A549 (cell line): ENCODE data around the gene PMM2. TPM values are rescaled to one million over a fixed set of nuclear protein-coding genes. Genes with fewer than 3 reads are reported as not detected.
"Not testable (repeated sequence)": the region's sequence is repeated elsewhere in the genome, so short reads cannot be mapped to it uniquely, and the experiment has no call there.

Experiments used
- ATAC-seq, 2 experiments: fragments of 200-7000 bp in 1 of 2; fragments of >200 bp in 1 of 2; cut with Nextera tagmentation in 1 of 2; cut with Tn5 transposase in 1 of 2; 3 replicates each; pipeline versions ENCODE4 v1.8.0 to v1.9.1; 2018 to 2020; ENCODE audit warnings: mild to moderate bottlenecking in 1 of 2, moderate library complexity in 1 of 2
- CTCF ChIA-PET: fragments of 300-600 bp; sonication (Branson Sonifier 250); formaldehyde crosslinking; extraction: SDS; loops from one replicate; lab custom pipeline; 2021; ENCODE audit warnings: antibody characterized with exemption, inconsistent platforms; lab: Yijun Ruan, JAX
- POLR2A ChIA-PET: fragments of 350-600 bp; formaldehyde crosslinking; extraction: SDS; loops from one replicate; lab custom pipeline; 2021; ENCODE audit warnings: antibody characterized with exemption, inconsistent platforms; lab: Yijun Ruan, JAX
- DNase-seq, 2 experiments: peaks; one replicate each; pipeline versions ENCODE4 v3.0.0 to v3.0.0-alpha.2; 2011 to 2016; ENCODE audit warnings: low read depth in 1 of 2, low spot score in 1 of 2
- FAIRE-seq: peaks from 2 replicates; lab custom pipeline; 2011; peaks lifted over from hg19 to GRCh38; lab: Jason Lieb, UNC
- H3K27ac ChIP-seq, 2 experiments: fragments of >200 bp; sonication (Bioruptor Twin); formaldehyde crosslinking; 3 replicates each; pipeline ENCODE4 v1.5.1; 2016 to 2017
- H3K4me1 ChIP-seq: fragments of >200 bp; sonication (Bioruptor Twin); formaldehyde crosslinking; 3 replicates; pipeline ENCODE4 v1.6.1; 2016
- H3K4me2 ChIP-seq: fragments of >200 bp; sonication (Bioruptor Twin); formaldehyde crosslinking; 3 replicates; pipeline ENCODE4 v1.6.1; 2016
- H3K4me3 ChIP-seq: fragments of >200 bp; sonication (Bioruptor Twin); formaldehyde crosslinking; 3 replicates; pipeline ENCODE4 v1.5.1; 2016
- H3K9me3 ChIP-seq: fragments of >200 bp; sonication (Bioruptor Twin); formaldehyde crosslinking; 3 replicates; pipeline ENCODE4 v1.6.1; 2016
- BCL3 ChIP-seq: fragments of >200 bp; sonication (Bioruptor Twin); formaldehyde crosslinking; IDR thresholded peaks from 3 replicates; pipeline ENCODE4 v1.6.1; 2016
- CEBPB ChIP-seq, 2 experiments: fragments of >200 bp in 1 of 2; sonication (Bioruptor Twin) in 1 of 2; formaldehyde crosslinking in 1 of 2; IDR thresholded peaks; 2 replicates each; pipeline ENCODE4 v1.6.1; 2012 to 2016
- E2F6 ChIP-seq: IDR thresholded peaks from 2 replicates; pipeline ENCODE4 v1.6.1; 2012; ENCODE audit warnings: low read depth, borderline replicate concordance
- EHF ChIP-seq: fragments of 250-450 bp; sonication (Bioruptor Pico); IDR thresholded peaks from 2 replicates; pipeline ENCODE4 v1.5.0; 2020; ENCODE audit warnings: mild to moderate bottlenecking
- ELK1 ChIP-seq: fragments of 150-350 bp; IDR thresholded peaks from 2 replicates; pipeline ENCODE4 v1.6.1; 2014; ENCODE audit warnings: low read depth, mild to moderate bottlenecking, low read length
- FOSL2 ChIP-seq, 2 experiments: fragments of 450-650 bp in 1 of 2; fragments of >200 bp in 1 of 2; sonication (Bioruptor Twin) in 1 of 2; formaldehyde crosslinking; IDR thresholded peaks; 2 replicates each; pipeline versions ENCODE4 v1.5.0 to v1.6.1; 2016 to 2020; ENCODE audit warnings: mild to moderate bottlenecking in 1 of 2, moderate library complexity in 1 of 2
- FOXS1 ChIP-seq: fragments of 250-450 bp; sonication (Bioruptor Pico); IDR thresholded peaks from 2 replicates; pipeline ENCODE4 v1.5.0; 2020; ENCODE audit warnings: mild to moderate bottlenecking, moderate library complexity
- HEYL ChIP-seq: fragments of 250-450 bp; sonication (Bioruptor Pico); IDR thresholded peaks from 2 replicates; pipeline ENCODE4 v1.8.0; 2021; ENCODE audit warnings: mild to moderate bottlenecking, moderate library complexity
- HOXB5 ChIP-seq: fragments of 250-450 bp; sonication (Bioruptor Pico); IDR thresholded peaks from 2 replicates; pipeline ENCODE4 v1.5.0; 2020; ENCODE audit warnings: mild to moderate bottlenecking, moderate library complexity
- JUN ChIP-seq, 2 experiments: fragments of >200 bp; sonication (Bioruptor Twin); formaldehyde crosslinking; IDR thresholded peaks; 2 replicates in 1 of 2; 3 replicates in 1 of 2; pipeline ENCODE4 v1.6.1; 2016 to 2017
- JUNB ChIP-seq: fragments of >200 bp; sonication (Bioruptor Twin); formaldehyde crosslinking; IDR thresholded peaks from 2 replicates; pipeline ENCODE4 v1.6.1; 2016
- MAX ChIP-seq: IDR thresholded peaks from 2 replicates; pipeline ENCODE4 v1.6.1; 2012
- MYC ChIP-seq: IDR thresholded peaks from 2 replicates; pipeline ENCODE4 v1.6.1; 2012; ENCODE audit warnings: mild to moderate bottlenecking, inconsistent platforms, low read length, improper control_type of control experiment, borderline replicate concordance
- NR3C1 ChIP-seq: fragments of >200 bp; sonication (Bioruptor Twin); formaldehyde crosslinking; IDR thresholded peaks from 3 replicates; pipeline ENCODE4 v1.6.1; 2017
- PHF8 ChIP-seq: fragments of 200-600 bp; sonication (generic); IDR thresholded peaks from 2 replicates; pipeline ENCODE4 v1.6.1; 2016; ENCODE audit warnings: low read depth, mild to moderate bottlenecking, antibody characterized with exemption, moderate library complexity, borderline replicate concordance
- POLR2A ChIP-seq: IDR thresholded peaks from 2 replicates; pipeline ENCODE4 v1.6.1; 2012; ENCODE audit warnings: mild to moderate bottlenecking, low read length
- RAD21 ChIP-seq, 2 experiments: fragments of >200 bp in 1 of 2; sonication (Bioruptor Twin) in 1 of 2; formaldehyde crosslinking in 1 of 2; IDR thresholded peaks in 1 of 2; conservative IDR thresholded peaks in 1 of 2; 2 replicates in 1 of 2; 3 replicates in 1 of 2; pipeline ENCODE4 v1.6.1; 2012 to 2018; ENCODE audit warnings: inconsistent platforms in 1 of 2
- RFX5 ChIP-seq: fragments of 450-650 bp; IDR thresholded peaks from 2 replicates; pipeline ENCODE4 v1.7.1; 2014; ENCODE audit warnings: antibody characterized with exemption, mild to moderate bottlenecking, moderate library complexity
- TFCP2L1 ChIP-seq: fragments of 250-450 bp; sonication (Bioruptor Pico); IDR thresholded peaks from 2 replicates; pipeline ENCODE4 v1.5.0; 2021; ENCODE audit warnings: mild to moderate bottlenecking
- TP53 ChIP-seq: fragments of 250-450 bp; sonication (Bioruptor Pico); IDR thresholded peaks from 2 replicates; pipeline ENCODE4 v1.5.0; 2021; ENCODE audit warnings: mild to moderate bottlenecking, moderate library complexity
- USF2 ChIP-seq: fragments of 450-650 bp; IDR thresholded peaks from 2 replicates; pipeline ENCODE4 v1.6.1; 2014; ENCODE audit warnings: antibody characterized with exemption
- WGBS: methylation state at CpG from one replicate; pipeline ENCODE4 v1.1.6; 2017; ENCODE audit errors: missing lambda C conversion rate; 5-methylcytosine and 5-hydroxymethylcytosine counted together
- polyA minus RNA-seq: library from RNA; depleted of rRNA, polyadenylated mRNA; stranded (reverse); fragments of >200 nt; gene quantifications from 2 replicates; pipeline ENCODE4 v1.2.3, GENCODE V29; 2011; rRNA and poly(A)+ RNA removed
- polyA plus RNA-seq, 4 experiments: library from polyadenylated mRNA; depleted of rRNA in 3 of 4; stranded (reverse); fragments of >200 nt; fragmentation: RNase III in 1 of 4; extraction: RNeasy Plus Mini Kit Qiagen cat#74134 plus additional on column Dnase treatment in 1 of 4; gene quantifications; 2 replicates in 3 of 4; 3 replicates in 1 of 4; pipeline ENCODE4 v1.2.3, GENCODE V29; 2011 to 2017

Gene PMM2
- polyA plus RNA-seq (2011; rRNA removed) (46.4 and 56.6 TPM in 2 replicates), polyA plus RNA-seq (2017; fragmentation: RNase III; extraction: RNeasy Plus Mini Kit Qiagen cat#74134 plus additional on column Dnase treatment) (72.4 to 82.3 TPM (median 72.5 TPM) in 3 replicates), polyA minus RNA-seq (18.7 and 21.9 TPM in 2 replicates)
- 33.7 and 36.1 TPM in 2 replicates for polyA plus RNA-seq (2012; cell fraction: cytosol; rRNA removed)
- polyA plus RNA-seq (2012; cell fraction: nucleus; rRNA removed), result 36.3 and 50.6 TPM in 2 replicates

- peak within 1 kb of the TSS; percentile 88 for H3K4me3 ChIP-seq
- H3K4me1 ChIP-seq, result peaks cover 28% of the 10 kb centered on the region
- ChIA-PET POLR2A (no interaction called here), CTCF (interaction anchor here (0.6 to 2.6 kb wide), 6 partner anchors 23 to 230 kb away, joined by 3 to 36 read pairs (median 4); no protein-coding TSS in a partner anchor)
- DNase-seq (peak; percentile 96 to 98), ATAC-seq (peak; percentile 97 to 98), FAIRE-seq (no peak)
- no peaks in the 10 kb centered on the region for H3K9me3 ChIP-seq
- H3K27ac ChIP-seq, result peak within 1 kb of the TSS; percentile 95 to 96
- TF ChIP-seq ELK1 (no peak), E2F6 (peak; percentile 85), MYC (peak; percentile 86), PHF8 (peak; percentile 84), TP53 (CRISPR knock-in tag) (0 out of 2 replicates have a peak, but pooled peaks have one; percentile 59), BCL3 (peak; percentile 90; the same call in 2 of the 3 replicates), CEBPB (IDR thresholded peaks at IDR 0.05) (no peak), JUNB (no peak), USF2 (peak; percentile 46; the same call in 1 of the 2 replicates), RFX5 (peak; percentile 19; the same call in 1 of the 2 replicates), RAD21 (conservative IDR thresholded peaks at IDR 0.05 in 1 of 2, IDR thresholded peaks at IDR 0.05 in 1 of 2) (no peak), POLR2A (peak; percentile 89), MAX (peak; percentile 99), JUN (IDR thresholded peaks at IDR 0.05) (peak; percentile 83 to 92; a peak in 4 of 5 replicates), FOSL2 (IDR thresholded peaks at IDR 0.05) (no peak), FOSL2 (CRISPR knock-in tag; IDR thresholded peaks at IDR 0.05) (peak; percentile 24; the same call in 1 of the 2 replicates), TFCP2L1 (CRISPR knock-in tag) (peak; percentile 53; the same call in 1 of the 2 replicates), EHF (CRISPR knock-in tag) (peak; percentile 90; the same call in 1 of the 2 replicates), FOXS1 (CRISPR knock-in tag) (0 out of 2 replicates have a peak, but pooled peaks have one; percentile 22), NR3C1 (no peak), HOXB5 (CRISPR knock-in tag) (peak; percentile 76; the same call in 1 of the 2 replicates), HEYL (CRISPR knock-in tag) (0 out of 2 replicates have a peak, but pooled peaks have one; percentile 24)
- H3K4me2 ChIP-seq, result peak within 1 kb of the TSS; percentile 97
- WGBS, result 1% methylated on average over 40 of the region's 61 CpGs
These were observed at the start of gene PMM2, which contains the start of gene TMEM186 for GRCh38 chr16:8797364-8798173. TSS of gene PMM2 (plus strand) at chr16:8797839. CDS start at chr16:8797883, 44 bp downstream. TSS of gene TMEM186 (minus strand) at chr16:8797639. CDS start at chr16:8797614, 25 bp downstream.

GRCh38 chr16:8748944-8749343, 48.7 kb upstream of the PMM2 start:
- ATAC-seq, H3K9me3 ChIP-seq, H3K4me1 ChIP-seq, H3K4me2 ChIP-seq, POLR2A ChIA-PET, CTCF ChIA-PET, DNase-seq, H3K27ac ChIP-seq, FAIRE-seq, H3K4me3 ChIP-seq: not testable (repeated sequence)
- WGBS, result 40% methylated on average over 9 of the region's 9 CpGs
